DND-41 (cell line): Measurements from ENCODE around the gene PACS2.

Experiments
- CTCF ChIP-seq: IDR thresholded peaks from 2 replicates; pipeline ENCODE4 v1.5.1; 2012; ENCODE audit warnings: borderline replicate concordance, low read length, moderate library complexity, mild to moderate bottlenecking; ENCODE audit not compliant: poor library complexity, severe bottlenecking; ENCODE audit errors: extremely low read depth
- EZH2 ChIP-seq: IDR thresholded peaks from 3 replicates; pipeline ENCODE4 v1.6.1; 2012; ENCODE audit warnings: borderline replicate concordance, low read depth, mild to moderate bottlenecking, moderate library complexity, low read length, inconsistent platforms; ENCODE audit not compliant: severe bottlenecking

- no peak for TF ChIP-seq EZH2
- no peak for TF ChIP-seq CTCF
Observed at GRCh38 chr14:105299654-105300541, 14.7 kb upstream of the PACS2 start.
